Measurements from ENCODE around the gene PSMG4. TPM values are rescaled to one million over a fixed set of nuclear protein-coding genes. Genes with fewer than 3 reads are reported as not detected.

The PSMG4 gene
- total and polyA plus RNA-seq, 10 of the 15 experiments (the other 5 are each of a cell fraction or from before 2014, with no cell fraction given) = 7.1 to 62.6 (median 29.8) TPM

DNA sequence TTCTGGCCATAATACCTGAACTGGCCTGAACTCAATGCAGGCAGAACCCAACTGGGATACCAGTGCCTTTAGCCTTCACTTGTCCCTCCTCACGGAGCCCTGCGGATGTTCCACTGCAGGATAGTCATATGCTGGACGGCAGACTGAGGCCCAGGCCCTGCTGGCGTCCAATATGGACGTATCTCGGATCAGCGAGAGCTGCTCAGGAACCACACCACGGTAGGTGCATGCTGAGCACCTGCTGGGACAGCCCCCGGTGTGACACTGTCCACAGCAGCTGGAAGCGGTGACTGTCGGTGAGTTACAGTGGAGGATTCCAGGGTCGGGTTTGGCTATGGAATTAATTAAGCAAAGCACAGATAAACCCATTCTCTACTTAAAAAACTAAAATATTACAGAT is 48.7 kb downstream of the PSMG4 start:
- DNase-seq (ENCODE audit: low read depth, low spot score) = no peak
- TF ChIP-seq NR2F1 (conservative IDR thresholded peaks at IDR 0.05) (no peak), PAX5 (IDR thresholded peaks at IDR 0.05; ENCODE audit: borderline replicate concordance, low read depth, low read length) (no peak), ATF3 (IDR thresholded peaks at IDR 0.05; ENCODE audit: borderline replicate concordance, extremely low read depth, low read depth, low read length) (no peak), SREBF2 (IDR thresholded peaks at IDR 0.05; ENCODE audit: low read length) (no peak), FOXM1 (IDR thresholded peaks at IDR 0.05; ENCODE audit: low read depth, low read length) (no peak), KAT2A (conservative IDR thresholded peaks at IDR 0.05; ENCODE audit: control insufficient read depth, low read depth, low read length) (no peak)
- TF ChIP-seq, protein P1, sequence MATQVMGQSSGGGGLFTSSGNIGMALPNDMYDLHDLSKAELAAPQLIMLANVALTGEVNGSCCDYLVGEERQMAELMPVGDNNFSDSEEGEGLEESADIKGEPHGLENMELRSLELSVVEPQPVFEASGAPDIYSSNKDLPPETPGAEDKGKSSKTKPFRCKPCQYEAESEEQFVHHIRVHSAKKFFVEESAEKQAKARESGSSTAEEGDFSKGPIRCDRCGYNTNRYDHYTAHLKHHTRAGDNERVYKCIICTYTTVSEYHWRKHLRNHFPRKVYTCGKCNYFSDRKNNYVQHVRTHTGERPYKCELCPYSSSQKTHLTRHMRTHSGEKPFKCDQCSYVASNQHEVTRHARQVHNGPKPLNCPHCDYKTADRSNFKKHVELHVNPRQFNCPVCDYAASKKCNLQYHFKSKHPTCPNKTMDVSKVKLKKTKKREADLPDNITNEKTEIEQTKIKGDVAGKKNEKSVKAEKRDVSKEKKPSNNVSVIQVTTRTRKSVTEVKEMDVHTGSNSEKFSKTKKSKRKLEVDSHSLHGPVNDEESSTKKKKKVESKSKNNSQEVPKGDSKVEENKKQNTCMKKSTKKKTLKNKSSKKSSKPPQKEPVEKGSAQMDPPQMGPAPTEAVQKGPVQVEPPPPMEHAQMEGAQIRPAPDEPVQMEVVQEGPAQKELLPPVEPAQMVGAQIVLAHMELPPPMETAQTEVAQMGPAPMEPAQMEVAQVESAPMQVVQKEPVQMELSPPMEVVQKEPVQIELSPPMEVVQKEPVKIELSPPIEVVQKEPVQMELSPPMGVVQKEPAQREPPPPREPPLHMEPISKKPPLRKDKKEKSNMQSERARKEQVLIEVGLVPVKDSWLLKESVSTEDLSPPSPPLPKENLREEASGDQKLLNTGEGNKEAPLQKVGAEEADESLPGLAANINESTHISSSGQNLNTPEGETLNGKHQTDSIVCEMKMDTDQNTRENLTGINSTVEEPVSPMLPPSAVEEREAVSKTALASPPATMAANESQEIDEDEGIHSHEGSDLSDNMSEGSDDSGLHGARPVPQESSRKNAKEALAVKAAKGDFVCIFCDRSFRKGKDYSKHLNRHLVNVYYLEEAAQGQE (IDR thresholded peaks at IDR 0.05; ENCODE audit: low read depth, low read length) = no peak
- H3K9ac ChIP-seq (ENCODE audit: control insufficient read depth, insufficient read depth, low read length) = no peak overlapping the region
- WGBS (ENCODE audit: insufficient coverage, insufficient replicate concordance, low lambda C conversion rate, missing lambda C conversion rate) = 35% methylated on average over 12 of the region's 12 CpGs
- H3K79me2 ChIP-seq (ENCODE audit: control insufficient read depth, insufficient read depth, low read length) = no peaks in the 10 kb centered on the region
- H3K4me1 ChIP-seq (ENCODE audit: control insufficient read depth, insufficient read depth, low read length) = no peaks in the 10 kb centered on the region
- ATAC-seq = no peak
- POLR2A ChIA-PET = no interaction called here
- no peaks in the 10 kb centered on the region for H3K27me3 ChIP-seq (replicated peaks in 1 of 2; ENCODE audit: control insufficient read depth in 2 of 2, insufficient read depth in 2 of 2, low read length in 1 of 2)
- in situ Hi-C loops (cut with MboI) = no loop called here
- RAD21 ChIA-PET (ENCODE audit: unreplicated experiment) = no interaction called here
- H3K27ac ChIP-seq (ENCODE audit: control insufficient read depth, insufficient read depth) = no peak overlapping the region
- BruUV-seq (replicated peaks) = no TSS peak
- H3K4me2 ChIP-seq (ENCODE audit: control insufficient read depth, insufficient read depth) = no peak overlapping the region
- no peak for FAIRE-seq
- no peak overlapping the region for H2AFZ ChIP-seq (ENCODE audit: control insufficient read depth, low read depth, low read length)
- H3K9me3 ChIP-seq (replicated peaks; ENCODE audit: control insufficient read depth, insufficient read depth, low read length) = no peaks in the 10 kb centered on the region; the same call in 2 of the 3 replicates
- no peak overlapping the region for H3K4me3 ChIP-seq
- intact Hi-C loops (cut with micrococcal nuclease; ENCODE audit: unreplicated experiment) = no loop called here
- SMC1A ChIA-PET (ENCODE audit: uncharacterized antibody, unreplicated experiment) = no interaction called here
- no peaks in the 10 kb centered on the region for H3K36me3 ChIP-seq (ENCODE audit: control insufficient read depth in 2 of 2, insufficient read depth in 2 of 2, low read length in 1 of 2)
- no peaks in the 10 kb centered on the region for H4K20me1 ChIP-seq (ENCODE audit: control insufficient read depth, insufficient read depth)
- CTCF ChIA-PET = no interaction called here

Measured in GM12878 (cell line).